ENCODE results near the gene PLEKHG2. TPM values are rescaled to one million over a fixed set of nuclear protein-coding genes. Genes with fewer than 3 reads are reported as not detected.

Gene PLEKHG2
- total RNA-seq, 1 experiment from 2014 or later: 21.3 TPM

DNA sequence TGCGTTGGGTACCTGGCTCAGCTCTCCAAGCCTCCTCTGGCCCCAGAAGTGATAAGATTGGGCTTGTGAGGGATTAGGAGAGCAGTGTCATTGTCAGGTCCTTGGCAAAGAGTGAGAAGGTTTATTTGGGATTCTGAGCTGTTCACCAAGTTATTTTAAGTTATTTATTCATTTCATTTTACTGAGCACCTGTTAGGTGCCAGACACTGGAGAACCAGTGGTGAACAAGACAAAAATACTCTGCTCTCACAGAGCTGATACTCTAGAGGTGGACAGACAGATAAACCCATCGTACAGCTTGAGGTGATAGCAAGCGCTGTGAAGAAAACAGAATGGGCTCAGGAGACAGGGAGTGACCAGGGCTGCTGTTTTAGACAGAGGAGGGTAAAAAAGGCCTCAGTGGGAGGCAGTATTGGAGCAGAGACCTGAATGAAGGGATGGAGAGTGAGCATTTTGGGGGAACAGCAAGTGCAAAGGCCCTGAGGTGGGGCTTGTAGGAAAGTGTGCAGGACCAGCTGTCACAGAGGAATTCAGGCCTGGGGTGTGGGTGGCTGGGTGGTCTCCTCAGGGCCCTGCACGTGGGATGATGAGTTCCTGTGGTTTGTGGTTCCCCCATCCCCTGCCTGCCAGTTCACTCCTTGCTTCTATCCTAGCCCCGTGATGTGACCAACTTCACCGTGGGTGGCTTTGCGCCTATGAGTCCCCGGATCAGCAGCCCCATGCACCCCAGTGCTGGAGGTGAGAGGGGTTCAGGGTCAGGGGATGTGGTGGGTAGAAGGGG lies 59.5 kb downstream of the PLEKHG2 start:
- no peak for DNase-seq (ENCODE audit: low spot score)
- in situ Hi-C loops (cut with HindIII; ENCODE audit: low sequenced_read_pairs): no loop called here

DNA sequence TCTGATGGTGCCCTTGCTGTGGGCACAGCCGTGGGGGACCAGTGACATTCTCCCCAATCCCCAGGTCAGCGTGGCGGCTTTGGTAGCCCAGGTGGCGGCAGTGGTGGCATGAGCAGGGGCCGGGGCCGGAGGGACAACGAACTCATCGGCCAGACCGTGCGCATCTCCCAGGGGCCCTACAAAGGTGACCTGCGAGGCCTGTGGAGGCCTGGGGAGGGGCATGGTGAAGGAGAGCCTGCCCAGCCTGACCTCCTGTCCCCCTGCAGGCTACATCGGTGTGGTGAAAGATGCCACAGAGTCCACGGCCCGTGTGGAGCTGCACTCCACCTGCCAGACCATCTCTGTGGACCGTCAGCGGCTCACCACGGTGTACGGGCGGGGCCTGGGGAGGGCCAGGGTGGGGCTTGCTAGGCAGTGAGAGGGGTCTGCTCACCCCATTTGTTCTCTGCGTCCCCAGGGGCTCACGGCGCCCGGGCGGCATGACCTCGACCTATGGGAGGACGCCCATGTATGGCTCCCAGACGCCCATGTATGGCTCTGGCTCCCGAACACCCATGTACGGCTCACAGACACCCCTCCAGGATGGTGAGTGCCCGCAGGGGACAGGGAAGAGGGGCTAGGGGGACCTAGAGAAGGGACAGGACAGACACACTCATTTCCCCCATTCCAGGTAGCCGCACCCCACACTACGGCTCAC lies 60.4 kb downstream of the PLEKHG2 start:
- no peak for DNase-seq (ENCODE audit: low spot score)
- in situ Hi-C loops (cut with HindIII; ENCODE audit: low sequenced_read_pairs): no loop called here

DNA sequence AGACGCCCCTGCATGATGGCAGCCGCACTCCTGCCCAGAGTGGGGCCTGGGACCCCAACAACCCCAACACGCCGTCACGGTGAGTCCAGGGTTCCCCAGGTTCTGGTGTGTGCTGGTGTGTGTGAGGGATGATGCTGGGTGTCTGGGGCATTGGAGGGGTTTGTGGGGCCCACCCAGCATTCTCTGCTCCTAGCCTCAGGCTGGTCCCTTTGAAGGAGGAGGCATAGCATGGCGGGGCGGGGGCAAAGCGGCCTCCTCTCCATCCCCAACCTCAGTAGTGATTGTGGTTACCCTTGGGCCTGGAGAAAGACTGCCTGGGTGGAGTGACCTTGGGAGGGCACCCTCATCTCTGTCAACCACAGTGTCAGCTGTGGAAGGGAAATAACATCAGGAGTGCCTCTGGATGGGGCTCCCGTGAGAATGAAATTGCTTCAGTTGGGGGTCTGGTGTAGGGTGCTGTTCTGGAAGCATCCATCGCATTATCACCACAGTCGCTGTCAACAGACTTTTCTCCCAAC lies 61.0 kb downstream of the PLEKHG2 start:
- DNase-seq (ENCODE audit: low spot score): no peak

DNA sequence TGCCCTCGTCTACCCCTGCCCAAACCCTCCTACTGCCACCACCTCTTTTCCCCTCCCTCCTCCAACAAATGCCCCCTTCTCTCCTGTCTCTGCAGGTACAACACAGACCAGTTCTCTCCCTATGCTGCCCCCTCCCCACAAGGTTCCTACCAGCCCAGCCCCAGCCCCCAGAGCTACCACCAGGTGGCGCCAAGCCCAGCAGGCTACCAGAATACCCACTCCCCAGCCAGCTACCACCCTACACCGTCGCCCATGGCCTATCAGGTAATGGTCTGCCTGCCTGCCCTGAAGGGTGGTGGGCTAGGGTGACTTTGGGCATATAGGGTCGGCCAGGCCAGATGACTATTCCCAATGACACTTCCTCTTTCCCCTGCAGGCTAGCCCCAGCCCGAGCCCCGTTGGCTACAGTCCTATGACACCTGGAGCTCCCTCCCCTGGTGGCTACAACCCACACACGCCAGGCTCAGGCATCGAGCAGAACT lies 61.7 kb downstream of the PLEKHG2 start:
- DNase-seq (ENCODE audit: low spot score): peak; percentile 29
- in situ Hi-C loops (cut with HindIII; ENCODE audit: low sequenced_read_pairs): no loop called here

More for the DNA sequence above, 61.0 kb downstream of the PLEKHG2 start:
- in situ Hi-C loops (cut with HindIII; ENCODE audit: low sequenced_read_pairs): no loop called here

DNA sequence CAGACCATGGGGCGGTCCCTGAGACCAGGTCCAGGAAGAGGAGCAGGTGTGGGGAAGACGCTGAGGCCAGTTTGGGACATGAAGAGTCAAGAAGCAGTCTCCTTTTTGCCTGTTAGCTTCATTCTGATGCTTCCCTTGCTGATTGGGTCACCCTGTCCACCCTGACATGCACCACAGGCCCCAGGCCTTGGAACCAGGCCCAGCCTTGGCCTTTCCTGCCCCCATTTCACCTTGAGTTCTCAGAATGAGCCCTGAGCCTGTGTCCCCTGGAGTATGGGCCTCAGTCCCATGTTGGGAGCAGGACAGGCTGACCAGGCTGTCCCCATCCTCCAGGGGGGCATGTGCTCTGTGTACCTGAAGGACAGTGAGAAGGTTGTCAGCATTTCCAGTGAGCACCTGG lies 63.3 kb downstream of the PLEKHG2 start:
- in situ Hi-C loops (cut with HindIII; ENCODE audit: low sequenced_read_pairs): no loop called here
- DNase-seq (ENCODE audit: low spot score): no peak

Other genes starting within 250 kb of the PLEKHG2 start
- 1.7 and 4.5 TPM in 2 replicates for gene NCCRP1, start 215.7 kb upstream of the PLEKHG2 start, total RNA-seq (2014; rRNA removed; shearing (Covaris generic))
- not detected in 2 replicates for gene SYCN, start 208.4 kb upstream of the PLEKHG2 start, total RNA-seq (2014; rRNA removed; shearing (Covaris generic))
- gene IFNL3, start 167.7 kb upstream of the PLEKHG2 start, total RNA-seq (2014; rRNA removed; shearing (Covaris generic)): not detected in 2 replicates
- gene IFNL4, start 163.8 kb upstream of the PLEKHG2 start, total RNA-seq (2014; rRNA removed; shearing (Covaris generic)): not detected in 2 replicates
- not detected in 2 replicates for gene IFNL2, start 144.3 kb upstream of the PLEKHG2 start, total RNA-seq (2014; rRNA removed; shearing (Covaris generic))
- not detected in 2 replicates for gene IFNL1, start 116.3 kb upstream of the PLEKHG2 start, total RNA-seq (2014; rRNA removed; shearing (Covaris generic))
- 2.5 and 3.2 TPM in 2 replicates for gene LRFN1, start 91.8 kb upstream of the PLEKHG2 start, total RNA-seq (2014; rRNA removed; shearing (Covaris generic))
- gene GMFG, start 76.6 kb upstream of the PLEKHG2 start, total RNA-seq (2014; rRNA removed; shearing (Covaris generic)): not detected in 2 replicates
- 44.2 and 64.2 TPM in 2 replicates for gene SAMD4B, start 70.2 kb upstream of the PLEKHG2 start, total RNA-seq (2014; rRNA removed; shearing (Covaris generic))
- gene PAF1, start 21.6 kb upstream of the PLEKHG2 start, total RNA-seq (2014; rRNA removed; shearing (Covaris generic)): 54.0 and 61.7 TPM in 2 replicates
- 35.9 and 71.8 TPM in 2 replicates for gene MED29, start 21.3 kb upstream of the PLEKHG2 start, total RNA-seq (2014; rRNA removed; shearing (Covaris generic))
- gene ZFP36, start 5.8 kb upstream of the PLEKHG2 start, total RNA-seq (2014; rRNA removed; shearing (Covaris generic)): 1.1 and 1.9 TPM in 2 replicates
- 167 and 180 TPM in 2 replicates for gene RPS16, start 23.3 kb downstream of the PLEKHG2 start, total RNA-seq (2014; rRNA removed; shearing (Covaris generic))
- gene SUPT5H, start 32.9 kb downstream of the PLEKHG2 start, total RNA-seq (2014; rRNA removed; shearing (Covaris generic)): 84.8 and 92.4 TPM in 2 replicates
- gene TIMM50, start 68.2 kb downstream of the PLEKHG2 start, total RNA-seq (2014; rRNA removed; shearing (Covaris generic)): 159 and 162 TPM in 2 replicates
- gene DLL3, start 86.3 kb downstream of the PLEKHG2 start, total RNA-seq (2014; rRNA removed; shearing (Covaris generic)): 12.4 and 15.6 TPM in 2 replicates
- gene SELENOV, start 102.5 kb downstream of the PLEKHG2 start, total RNA-seq (2014; rRNA removed; shearing (Covaris generic)): 4.1 and 27.2 TPM in 2 replicates
- 5.3 and 15.5 TPM in 2 replicates for gene EID2B, start 120.2 kb downstream of the PLEKHG2 start, total RNA-seq (2014; rRNA removed; shearing (Covaris generic))
- gene EID2, start 127.5 kb downstream of the PLEKHG2 start, total RNA-seq (2014; rRNA removed; shearing (Covaris generic)): 19.9 and 31.4 TPM in 2 replicates
- not detected in 2 replicates for gene LGALS13, start 189.9 kb downstream of the PLEKHG2 start, total RNA-seq (2014; rRNA removed; shearing (Covaris generic))
- not detected in 2 replicates for gene LGALS16, start 243.2 kb downstream of the PLEKHG2 start, total RNA-seq (2014; rRNA removed; shearing (Covaris generic))

Data from G401 (cell line).